NB4 (cell line): ENCODE measurements around the gene FIS1.

Experiments used
- DNase-seq: peaks from one replicate; pipeline ENCODE4 v3.0.0; 2010; ENCODE audit warnings: low read depth
- H3K4me3 ChIP-seq: one replicate; pipeline ENCODE4 v1.5.1; 2011; ENCODE audit warnings: mild to moderate bottlenecking, low read depth, low read length, moderate library complexity
- CTCF ChIP-seq: IDR thresholded peaks from one replicate; pipeline ENCODE4 v1.5.1; 2012; ENCODE audit warnings: low read depth, low read length
- MAX ChIP-seq: IDR thresholded peaks from 2 replicates; pipeline ENCODE4 v1.6.1; 2011; ENCODE audit warnings: low read depth, low read length
- MYC ChIP-seq: IDR thresholded peaks from 2 replicates; pipeline ENCODE4 v1.6.1; 2011; ENCODE audit warnings: low read depth, low read length
- POLR2A ChIP-seq: IDR thresholded peaks from 2 replicates; pipeline ENCODE4 v1.6.1; 2011; ENCODE audit warnings: mild to moderate bottlenecking; ENCODE audit not compliant: insufficient read length; ENCODE audit errors: extremely low read depth

FIS1 gene

GRCh38 chr7:101251871-101252659, 7.2 kb upstream of the FIS1 start:
- peak; percentile 100 for DNase-seq
- peak; percentile 88 for TF ChIP-seq POLR2A
- peak; percentile 84; the same call in 1 of the 2 replicates for TF ChIP-seq MYC
- no peak for TF ChIP-seq CTCF
- TF ChIP-seq MAX, result peak; percentile 89
- H3K4me3 ChIP-seq, result peak overlapping the region; percentile 94

- no peak for DNase-seq
- TF ChIP-seq CTCF (no peak), MAX (no peak), POLR2A (no peak), MYC (no peak)
- peak overlapping the region; percentile 94 for H3K4me3 ChIP-seq
These were observed 5.4 kb upstream of the FIS1 start for GRCh38 chr7:101250324-101250723.

GRCh38 chr7:101248276-101248675, 3.4 kb upstream of the FIS1 start:
- DNase-seq, result no peak
- TF ChIP-seq MAX (no peak), POLR2A (no peak), CTCF (no peak), MYC (no peak)
- no peak overlapping the region for H3K4me3 ChIP-seq

GRCh38 chr7:101245147-101245668, 327 bp upstream of the FIS1 start:
- TF ChIP-seq POLR2A (peak; percentile 42), MAX (peak; percentile 84), MYC (peak; percentile 48), CTCF (no peak)
- H3K4me3 ChIP-seq, result peak overlapping the region; percentile 100
- DNase-seq, result no peak

- H3K4me3 ChIP-seq, result peak overlapping the region; percentile 100
- no peak for TF ChIP-seq MAX
- no peak for TF ChIP-seq CTCF
- TF ChIP-seq POLR2A, result no peak
- no peak for TF ChIP-seq MYC
- DNase-seq, result no peak
These were observed 1.1 kb downstream of the FIS1 start for GRCh38 chr7:101243646-101244374.
